ENCODE data around the gene LILRB1.

The LILRB1 gene

GRCh38 chr19:54606891-54607784 lies 23.1 kb upstream of the LILRB1 start:
- TF ChIP-seq, protein P1, sequence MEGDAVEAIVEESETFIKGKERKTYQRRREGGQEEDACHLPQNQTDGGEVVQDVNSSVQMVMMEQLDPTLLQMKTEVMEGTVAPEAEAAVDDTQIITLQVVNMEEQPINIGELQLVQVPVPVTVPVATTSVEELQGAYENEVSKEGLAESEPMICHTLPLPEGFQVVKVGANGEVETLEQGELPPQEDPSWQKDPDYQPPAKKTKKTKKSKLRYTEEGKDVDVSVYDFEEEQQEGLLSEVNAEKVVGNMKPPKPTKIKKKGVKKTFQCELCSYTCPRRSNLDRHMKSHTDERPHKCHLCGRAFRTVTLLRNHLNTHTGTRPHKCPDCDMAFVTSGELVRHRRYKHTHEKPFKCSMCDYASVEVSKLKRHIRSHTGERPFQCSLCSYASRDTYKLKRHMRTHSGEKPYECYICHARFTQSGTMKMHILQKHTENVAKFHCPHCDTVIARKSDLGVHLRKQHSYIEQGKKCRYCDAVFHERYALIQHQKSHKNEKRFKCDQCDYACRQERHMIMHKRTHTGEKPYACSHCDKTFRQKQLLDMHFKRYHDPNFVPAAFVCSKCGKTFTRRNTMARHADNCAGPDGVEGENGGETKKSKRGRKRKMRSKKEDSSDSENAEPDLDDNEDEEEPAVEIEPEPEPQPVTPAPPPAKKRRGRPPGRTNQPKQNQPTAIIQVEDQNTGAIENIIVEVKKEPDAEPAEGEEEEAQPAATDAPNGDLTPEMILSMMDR (IDR thresholded peaks at IDR 0.05) = no peak
- TF ChIP-seq ZFX (IDR thresholded peaks at IDR 0.05; ENCODE audit: borderline replicate concordance) = no peak
- no peak overlapping the region for H3K27ac ChIP-seq

- TF ChIP-seq, protein P1 (IDR thresholded peaks at IDR 0.05) = no peak
- TF ChIP-seq ZFX (IDR thresholded peaks at IDR 0.05; ENCODE audit: borderline replicate concordance) = no peak
- no peak overlapping the region for H3K27ac ChIP-seq
These were observed 22.5 kb upstream of the LILRB1 start for GRCh38 chr19:54607785-54608150.

DNA sequence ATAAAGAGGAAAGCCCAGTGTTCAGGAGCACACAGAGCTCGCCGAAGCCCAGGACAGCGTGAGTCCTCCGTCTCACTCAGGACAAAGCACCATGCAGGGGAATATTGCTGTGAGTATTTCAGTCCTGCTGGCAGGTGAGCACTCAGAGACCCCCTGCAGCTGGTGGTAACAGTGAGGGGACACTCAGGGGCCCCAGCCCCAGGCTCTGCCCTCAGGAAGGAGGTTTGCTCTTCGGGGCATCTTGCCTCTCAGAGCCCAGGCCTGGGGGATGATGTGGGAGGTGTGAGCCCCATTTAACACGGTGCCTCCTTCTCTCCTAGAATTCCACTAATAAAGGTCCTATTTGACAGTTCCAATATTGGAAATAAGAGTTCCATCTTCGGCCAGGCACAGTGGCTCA lies 22.1 kb upstream of the LILRB1 start:
- no peak for TF ChIP-seq ZFX (IDR thresholded peaks at IDR 0.05; ENCODE audit: borderline replicate concordance)
- TF ChIP-seq, protein P1 (IDR thresholded peaks at IDR 0.05) = no peak
- H3K27ac ChIP-seq = no peak overlapping the region

DNA sequence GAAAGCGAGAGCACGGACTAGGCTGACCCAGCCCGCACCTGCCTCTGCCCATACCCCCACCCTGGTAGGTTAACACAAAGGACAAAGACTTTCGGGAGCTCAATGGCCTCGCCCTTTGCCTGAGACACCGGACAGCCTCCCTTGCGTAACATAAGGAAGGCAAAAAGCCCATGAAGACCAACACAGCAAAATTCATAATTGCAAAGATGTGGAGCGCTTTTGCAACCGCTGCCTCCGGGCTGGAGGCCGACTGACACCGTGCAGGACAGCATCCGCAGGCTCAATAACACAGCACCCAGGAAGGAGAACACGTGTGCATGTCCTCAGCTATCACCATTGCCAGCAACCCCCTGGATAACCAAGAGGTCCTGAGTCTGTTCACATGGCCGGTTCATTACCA lies 21.5 kb upstream of the LILRB1 start:
- TF ChIP-seq ZFX (IDR thresholded peaks at IDR 0.05; ENCODE audit: borderline replicate concordance) = no peak
- TF ChIP-seq, protein P1 (IDR thresholded peaks at IDR 0.05) = no peak
- no peak overlapping the region for H3K27ac ChIP-seq

- TF ChIP-seq, protein P1 (IDR thresholded peaks at IDR 0.05) = no peak
- TF ChIP-seq ZFX (IDR thresholded peaks at IDR 0.05; ENCODE audit: borderline replicate concordance) = no peak
- no peak overlapping the region for H3K27ac ChIP-seq
These were observed 20.9 kb upstream of the LILRB1 start for GRCh38 chr19:54609356-54609791.

DNA sequence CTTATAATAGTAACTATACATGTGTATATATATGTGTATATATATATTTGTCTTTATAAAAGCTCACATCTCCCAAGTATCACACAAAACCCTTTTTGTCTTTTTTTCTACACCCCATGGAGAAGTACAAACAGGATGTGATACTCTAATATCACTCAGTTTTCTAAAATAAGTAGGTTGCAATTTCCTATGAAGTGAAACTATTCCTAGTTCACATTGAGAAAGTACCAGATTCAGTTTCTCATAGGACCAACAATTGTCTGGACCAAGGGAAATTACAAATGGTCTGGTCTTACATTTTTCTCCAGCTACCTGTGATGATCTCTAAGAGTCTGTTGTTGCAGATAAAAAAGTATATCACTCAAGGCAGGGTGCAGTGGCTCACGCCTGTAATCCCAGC lies 17.9 kb upstream of the LILRB1 start:
- H3K27ac ChIP-seq = no peak overlapping the region
- TF ChIP-seq, protein P1 (IDR thresholded peaks at IDR 0.05) = no peak
- TF ChIP-seq ZFX (IDR thresholded peaks at IDR 0.05; ENCODE audit: borderline replicate concordance) = no peak

- no peak for TF ChIP-seq ZFX (IDR thresholded peaks at IDR 0.05; ENCODE audit: borderline replicate concordance)
- TF ChIP-seq, protein P1 (IDR thresholded peaks at IDR 0.05) = no peak
- H3K27ac ChIP-seq = no peak overlapping the region
These were observed 15.6 kb upstream of the LILRB1 start for GRCh38 chr19:54614726-54615125.

All from 22Rv1 (cell line).